Stimulated activated CD8-positive, alpha-beta memory T cell treated with anti-CD3 and anti-CD28 coated beads, Interleukin-15, amount 100 ng/mL, for 48 hours (primary cell): ENCODE measurements around the gene NCK1.
"Not testable (repeated sequence)": the region's sequence is repeated elsewhere in the genome, so short reads cannot be mapped to it uniquely, and the experiment has no call there.

Experiments
- DNase-seq, 2 donors: peaks; one replicate each; pipeline ENCODE4 v3.0.0-alpha.2; 2020; ENCODE audit warnings: low read depth in 2 of 2

Gene NCK1

GRCh38 chr3:136987398-136987980 is 125.5 kb downstream of the NCK1 start:
- DNase-seq = not testable (repeated sequence)

- no peak for DNase-seq
Observed at GRCh38 chr3:136988651-136989050, 126.6 kb downstream of the NCK1 start.

- DNase-seq = no peak
Observed at GRCh38 chr3:136989781-136990524, 127.9 kb downstream of the NCK1 start.

GRCh38 chr3:136990826-136991225 is 128.8 kb downstream of the NCK1 start:
- DNase-seq = no peak

GRCh38 chr3:136992115-136992514 is 130.1 kb downstream of the NCK1 start:
- DNase-seq = no peak

GRCh38 chr3:136994772-136995516 is 132.9 kb downstream of the NCK1 start:
- DNase-seq = no peak

- no peak for DNase-seq
Observed at GRCh38 chr3:136995652-136996051, 133.6 kb downstream of the NCK1 start.
